Cortex of kidney (tissue), 1 donor: ENCODE data around the gene POC1A.

ENCODE experiments used
- DNase-seq: peaks from one replicate; lab custom pipeline; 2025; lab: John Stamatoyannopoulos, UW

The POC1A gene

DNA sequence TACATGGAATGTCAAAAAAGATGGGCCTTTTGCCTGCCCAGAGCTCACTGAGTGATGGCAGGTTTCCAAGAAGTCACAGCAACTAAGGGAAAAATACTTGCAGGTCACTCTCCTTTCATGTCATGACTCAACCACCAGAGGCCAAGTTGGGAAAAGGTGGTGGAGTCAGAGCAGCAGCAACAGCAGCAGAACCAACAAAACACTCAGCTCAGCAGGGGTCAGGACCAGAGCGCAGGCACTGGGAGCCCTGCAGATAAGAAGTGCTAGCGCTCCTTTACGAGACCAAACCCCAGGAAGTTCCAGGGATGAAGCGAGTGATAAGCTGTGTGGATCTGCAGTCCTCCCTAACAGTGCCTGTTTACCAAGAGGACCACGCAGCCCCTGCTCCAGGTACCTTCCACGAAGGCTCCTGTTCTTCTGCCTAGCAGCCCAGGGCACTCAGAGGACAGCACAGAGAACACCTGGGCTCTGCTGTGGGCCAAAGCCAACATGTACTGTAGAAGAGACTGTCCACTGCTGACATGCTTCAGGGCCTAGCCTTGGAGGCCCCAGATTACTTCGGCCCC lies 26.0 kb downstream of the POC1A start:
- DNase-seq: no peak

DNA sequence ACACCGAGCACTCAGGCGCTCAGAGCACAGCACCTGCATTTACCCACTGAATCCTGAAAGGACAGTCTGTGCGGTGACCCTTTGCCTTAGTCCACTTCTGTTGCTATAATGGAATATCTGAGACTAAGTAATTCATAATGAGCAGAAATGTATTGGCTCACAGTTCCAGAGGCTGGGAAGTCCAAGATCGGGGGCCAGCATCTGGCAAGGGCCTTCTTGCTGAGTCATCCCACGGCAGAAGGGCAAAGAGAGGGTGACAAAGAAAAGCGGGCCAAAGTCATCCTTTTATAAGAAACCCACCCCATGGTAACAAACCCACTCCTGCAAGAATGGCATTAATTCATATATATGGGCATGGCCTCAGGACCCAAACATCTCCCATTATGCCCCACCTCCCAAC lies 27.7 kb downstream of the POC1A start:
- no peak for DNase-seq

DNA sequence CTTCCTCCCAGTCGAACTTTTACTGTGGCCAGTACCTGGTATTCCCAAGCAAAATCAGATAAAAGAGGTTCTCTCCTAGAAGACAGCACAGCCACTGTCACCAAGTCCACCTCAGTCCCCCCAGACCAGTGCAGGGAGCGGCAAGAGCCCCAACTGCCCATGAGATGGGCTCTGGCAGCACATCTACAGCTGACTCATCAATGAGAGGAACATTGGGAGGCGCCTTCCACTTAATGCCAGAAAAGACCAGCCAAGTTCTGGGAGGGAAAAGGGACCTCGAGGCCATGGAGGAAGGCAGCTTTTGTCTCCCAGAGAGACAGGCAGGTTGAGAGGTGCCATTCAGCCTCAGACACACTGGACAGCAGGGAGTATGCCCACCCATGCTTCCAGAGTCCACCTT lies 28.2 kb downstream of the POC1A start:
- no peak for DNase-seq

DNA sequence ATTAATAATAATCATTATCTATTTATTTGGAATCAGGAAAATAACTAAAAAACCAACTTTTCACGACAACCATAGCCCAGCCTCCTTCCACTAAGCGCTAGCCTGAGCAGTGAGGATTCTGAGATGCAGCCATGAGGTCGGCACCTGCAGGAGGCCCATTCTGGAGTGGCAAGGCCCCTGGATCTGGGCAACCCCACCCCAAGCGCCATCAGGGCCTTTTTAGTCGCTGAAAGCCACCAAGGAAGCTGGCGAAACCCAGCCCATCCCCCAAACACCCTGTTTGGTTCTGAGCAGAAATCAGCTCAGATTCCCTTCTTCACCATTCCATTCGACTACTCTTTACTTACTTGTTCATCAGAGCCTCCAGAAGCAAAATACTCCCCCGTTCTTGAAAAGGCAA lies 29.5 kb downstream of the POC1A start:
- no peak for DNase-seq

DNA sequence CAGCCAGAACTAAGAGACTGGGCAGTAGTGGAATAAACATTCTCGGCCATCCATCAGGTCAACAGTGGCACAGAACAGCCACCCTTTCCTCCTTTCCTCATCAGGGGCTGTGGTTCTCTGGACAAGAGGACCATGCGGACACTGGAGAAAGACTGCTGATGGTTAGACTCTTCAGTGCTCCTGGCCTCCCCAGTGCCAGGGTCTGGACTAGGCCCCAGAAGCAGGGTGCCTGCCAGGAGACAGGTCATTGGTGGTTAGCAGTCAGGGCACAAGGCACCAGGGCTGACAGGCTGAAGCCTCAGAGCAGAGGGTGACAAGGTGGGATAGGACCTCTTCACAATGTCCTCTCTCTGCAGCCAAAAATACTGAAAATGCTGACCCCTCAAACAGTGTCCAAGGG lies 30.1 kb downstream of the POC1A start:
- DNase-seq: no peak

DNA sequence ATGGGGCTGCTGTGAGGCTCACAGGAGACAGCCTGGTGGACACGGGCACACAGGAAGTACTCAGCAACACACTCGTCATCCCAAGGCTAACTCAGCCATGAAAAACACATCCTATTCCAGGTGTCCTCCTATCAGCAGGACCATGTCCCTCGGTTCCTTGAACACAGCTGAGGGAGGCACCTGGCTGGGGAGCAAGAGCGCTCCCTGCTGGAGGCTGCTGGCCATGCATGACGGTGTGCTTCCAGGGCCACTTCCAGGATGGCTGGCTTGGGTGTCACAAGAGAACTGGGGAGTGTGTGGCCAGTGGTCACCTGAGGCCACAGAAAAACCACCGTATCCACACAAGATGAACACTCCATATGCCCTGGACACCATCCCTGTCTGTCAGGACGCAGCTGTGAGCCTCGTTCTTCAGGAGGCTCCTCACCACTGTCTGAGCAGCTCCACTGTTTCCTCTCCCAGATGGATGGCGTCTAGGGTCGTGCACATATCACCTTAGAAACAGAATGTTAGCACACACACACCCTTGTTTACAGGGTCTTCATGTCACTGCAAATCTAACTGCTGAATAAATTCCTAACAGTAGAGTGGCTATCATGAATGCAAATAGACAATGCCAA lies 31.0 kb downstream of the POC1A start:
- DNase-seq: no peak

DNA sequence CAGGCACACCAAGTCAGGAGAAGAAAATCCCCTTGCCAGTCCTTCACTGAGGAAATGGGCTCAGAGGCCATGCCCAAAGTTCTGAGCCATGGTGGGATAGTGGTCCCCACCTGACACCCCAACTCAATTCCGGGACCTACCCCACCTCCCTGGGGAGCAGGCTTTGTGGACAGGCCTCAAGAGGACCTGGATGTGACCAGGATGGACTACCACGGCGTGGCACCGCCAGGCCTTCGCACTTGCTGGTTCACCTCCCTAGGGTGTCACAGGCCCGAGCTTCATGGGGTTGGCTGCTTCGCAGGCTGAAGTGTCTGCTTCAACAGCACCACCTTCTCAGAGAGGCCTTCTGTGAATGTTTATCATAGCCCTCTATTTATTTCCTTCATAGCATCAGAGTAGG lies 31.7 kb downstream of the POC1A start:
- DNase-seq: no peak

DNA sequence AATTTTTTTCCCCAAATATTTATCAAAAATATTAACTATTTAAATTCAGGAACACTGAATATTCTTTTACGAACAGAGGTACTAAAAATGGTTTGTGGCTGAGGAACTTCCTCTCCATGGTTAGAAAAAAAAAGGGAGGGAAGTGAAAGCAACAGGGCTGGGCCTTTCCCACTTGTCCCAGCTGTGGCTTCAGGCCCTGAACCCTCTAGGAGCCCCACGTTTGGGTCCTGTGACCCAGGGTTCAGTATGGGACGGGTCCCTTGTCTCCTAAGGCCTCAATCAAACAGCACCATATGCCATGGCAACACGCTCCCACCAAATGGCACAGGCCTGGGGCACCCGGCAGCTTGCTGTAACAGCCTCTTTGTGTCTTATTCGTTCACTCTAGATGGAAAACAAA lies 32.4 kb downstream of the POC1A start:
- no peak for DNase-seq

DNA sequence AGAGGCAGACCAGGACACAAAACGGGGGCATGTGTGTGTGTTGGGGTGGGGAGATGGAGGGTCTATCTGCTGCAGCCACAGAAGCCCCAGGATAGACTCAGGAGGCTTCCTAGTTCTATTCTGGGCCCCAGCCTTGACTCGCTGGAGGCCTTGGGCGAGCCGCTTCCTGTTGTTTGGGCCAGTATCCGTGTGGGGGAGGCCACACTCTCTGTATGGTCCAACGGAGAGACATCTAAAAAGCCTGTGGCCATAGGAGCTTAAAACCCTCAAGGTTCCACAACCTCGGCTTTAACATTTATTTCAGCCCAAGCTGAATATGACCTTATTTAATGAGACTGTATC lies 32.8 kb downstream of the POC1A start:
- DNase-seq: no peak

DNA sequence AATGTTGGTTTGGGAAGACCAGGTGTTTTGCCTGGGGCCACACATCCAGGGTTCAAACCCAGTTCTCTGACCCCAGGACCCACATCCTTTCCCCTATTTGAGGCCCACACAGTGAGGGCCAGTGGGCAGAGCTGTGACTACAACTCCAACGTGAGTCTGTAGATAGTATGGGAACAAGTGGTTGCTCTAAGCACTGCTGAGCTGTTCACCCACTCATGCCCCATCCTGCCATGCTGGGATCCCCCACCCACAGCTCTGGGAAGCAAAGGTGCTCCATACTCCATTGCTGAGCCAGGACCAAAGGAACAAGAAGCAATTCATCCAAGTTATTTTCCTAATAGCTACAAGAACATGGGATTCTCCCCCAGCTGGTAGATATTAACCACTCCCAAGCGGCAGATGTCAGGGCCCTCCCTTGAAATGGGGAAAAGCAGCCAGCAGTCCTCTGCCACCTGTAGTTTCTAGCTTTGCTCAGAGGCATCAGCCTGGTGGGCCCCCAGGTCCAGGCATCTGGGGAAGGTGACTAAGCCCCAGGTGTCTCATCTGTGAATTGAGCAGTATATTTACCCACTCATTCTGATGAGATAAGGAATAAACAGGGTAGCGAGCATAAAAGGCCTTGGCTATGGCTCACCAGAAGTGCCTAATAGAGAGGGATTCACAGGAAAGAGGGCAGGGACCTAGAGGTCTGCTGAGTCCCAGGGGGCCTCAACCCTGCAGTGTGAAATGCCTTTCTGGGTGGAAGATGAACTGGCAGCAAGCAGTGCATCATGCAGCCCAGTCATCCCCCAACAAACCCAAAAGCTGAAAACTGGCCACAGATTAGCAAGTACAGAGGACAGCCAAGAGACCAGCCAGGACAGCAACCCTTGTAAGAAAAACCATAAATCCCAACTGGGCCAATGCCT lies 33.4 kb downstream of the POC1A start:
- DNase-seq: no peak

DNA sequence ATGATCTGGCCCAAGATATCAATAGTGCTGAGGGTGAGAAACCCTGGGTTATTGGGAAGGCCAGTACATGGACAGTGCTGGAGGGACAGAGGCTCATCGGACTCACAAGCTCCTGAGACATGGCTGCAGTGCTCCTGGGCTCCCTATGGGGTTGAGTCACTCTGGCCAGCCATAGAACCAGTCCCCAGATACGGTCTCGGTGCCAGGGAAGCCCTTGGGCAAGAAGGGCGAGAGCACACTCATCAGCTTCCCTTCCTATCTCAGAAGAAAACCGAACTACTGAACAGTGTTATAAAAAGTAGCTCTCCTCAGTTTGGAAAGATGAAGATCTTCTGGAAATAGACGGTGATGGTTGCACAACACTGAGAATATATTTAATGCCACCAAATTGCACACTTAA lies 34.4 kb downstream of the POC1A start:
- DNase-seq: no peak

DNA sequence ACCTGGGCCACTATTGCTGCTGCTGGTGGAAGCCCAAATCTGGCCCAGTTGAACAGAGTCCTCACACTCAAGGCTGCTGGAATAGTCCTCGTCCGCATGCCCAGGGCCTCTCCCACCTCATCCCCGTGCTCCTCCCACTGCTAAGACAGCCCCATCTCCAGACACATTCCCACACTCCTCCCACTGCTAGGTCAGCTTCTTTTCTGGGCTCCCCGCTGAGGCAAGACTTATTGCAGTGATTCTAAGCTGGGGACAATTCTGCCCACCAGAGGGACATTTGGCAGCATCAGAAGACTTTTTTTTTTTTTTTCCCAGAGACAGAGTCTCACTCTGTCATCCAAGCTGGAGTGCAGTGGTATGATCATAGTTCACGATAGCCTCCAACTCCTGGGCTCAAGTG lies 35.1 kb downstream of the POC1A start:
- no peak for DNase-seq

DNA sequence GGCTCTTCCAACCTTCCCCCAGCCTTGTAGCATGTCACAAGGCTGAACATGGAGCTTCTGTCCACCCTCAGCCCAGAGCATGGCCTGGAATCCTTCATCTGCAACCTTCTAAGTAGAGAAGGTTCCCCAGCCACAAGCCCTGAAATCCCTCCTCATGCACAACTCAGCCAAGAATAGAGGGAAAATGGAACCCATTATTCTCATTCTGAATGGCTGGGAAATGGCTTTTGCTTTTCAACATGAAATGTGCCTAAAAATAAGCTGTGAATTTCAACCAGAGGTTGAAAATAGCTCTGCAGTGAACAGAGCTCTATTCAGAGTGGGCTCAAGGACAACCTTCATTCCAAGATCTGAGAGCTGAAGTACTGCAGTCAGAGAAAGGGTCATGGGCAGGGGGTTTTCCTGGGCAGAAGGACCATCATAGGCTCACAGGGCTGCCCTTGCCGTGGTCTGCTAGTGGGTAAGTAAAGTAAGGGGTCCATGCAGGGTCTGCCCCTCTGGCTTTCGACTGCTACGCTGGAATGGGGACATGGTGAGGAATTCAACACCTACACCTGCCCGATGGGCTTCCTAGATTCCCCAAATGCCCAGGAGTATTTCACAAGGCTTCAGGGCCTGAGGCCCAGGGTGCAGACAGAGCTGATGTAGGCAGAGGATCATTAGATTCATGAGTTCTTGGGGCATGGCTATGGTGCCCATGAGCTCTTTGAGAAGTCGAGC lies 35.9 kb downstream of the POC1A start:
- no peak for DNase-seq

DNA sequence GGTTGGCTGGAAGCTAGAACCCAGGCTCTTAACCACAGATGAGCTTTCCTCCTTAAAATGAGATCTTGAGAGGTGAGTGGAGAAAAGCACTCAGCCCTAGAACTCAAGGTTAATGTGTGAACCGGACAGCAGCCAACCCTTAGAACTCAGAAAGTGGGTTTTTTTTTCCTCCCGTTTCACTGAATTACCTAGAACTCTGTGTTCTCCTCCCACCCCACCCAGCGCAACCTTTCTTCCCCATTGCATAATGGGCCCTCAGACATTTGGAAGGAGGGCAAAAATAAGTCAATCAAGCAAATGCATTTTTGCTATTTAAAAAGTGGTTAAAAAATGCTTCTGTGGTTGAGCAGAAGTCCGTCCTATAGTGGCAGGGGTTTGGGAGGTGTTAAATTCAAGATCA lies 36.7 kb downstream of the POC1A start:
- DNase-seq: no peak

DNA sequence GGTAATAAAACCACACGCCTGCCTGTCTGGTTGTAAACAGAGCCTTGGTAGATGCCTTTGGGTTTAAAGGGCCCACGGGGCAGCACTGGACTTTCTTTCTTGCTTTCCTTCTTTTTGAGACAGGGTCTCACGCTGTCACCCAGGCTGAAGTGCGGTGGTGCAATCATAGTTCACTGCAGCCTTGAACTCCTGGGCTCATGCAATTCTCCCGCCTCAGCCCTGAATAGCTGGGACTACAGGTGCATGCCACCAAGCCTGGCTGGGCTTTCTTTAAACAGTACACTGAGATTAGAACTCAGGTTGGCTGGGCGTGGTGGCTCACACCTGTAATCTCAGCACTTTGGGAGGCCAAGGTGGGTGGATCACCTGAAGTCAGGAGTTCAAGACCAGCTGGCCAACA lies 42.2 kb downstream of the POC1A start:
- no peak for DNase-seq

DNA sequence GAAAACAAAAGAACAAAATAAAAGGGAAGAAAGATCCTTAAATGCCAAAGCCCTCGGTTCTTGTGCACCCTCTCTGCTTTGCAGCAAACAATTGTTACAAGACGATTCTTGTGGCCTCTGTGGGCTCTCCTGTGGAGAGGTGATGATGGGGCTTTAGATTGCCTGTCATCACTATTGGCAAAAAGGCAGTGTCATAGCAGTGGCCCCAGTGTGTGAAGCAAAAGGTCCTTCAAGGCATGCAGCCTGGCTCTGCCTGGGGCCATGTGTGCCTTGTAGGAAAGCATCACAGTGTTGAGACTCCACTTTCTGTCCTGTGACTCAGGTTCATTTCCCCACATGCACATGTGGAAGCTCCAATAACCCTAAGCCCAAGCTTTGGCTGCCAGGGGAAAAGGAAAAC lies 43.7 kb downstream of the POC1A start:
- DNase-seq: no peak

DNA sequence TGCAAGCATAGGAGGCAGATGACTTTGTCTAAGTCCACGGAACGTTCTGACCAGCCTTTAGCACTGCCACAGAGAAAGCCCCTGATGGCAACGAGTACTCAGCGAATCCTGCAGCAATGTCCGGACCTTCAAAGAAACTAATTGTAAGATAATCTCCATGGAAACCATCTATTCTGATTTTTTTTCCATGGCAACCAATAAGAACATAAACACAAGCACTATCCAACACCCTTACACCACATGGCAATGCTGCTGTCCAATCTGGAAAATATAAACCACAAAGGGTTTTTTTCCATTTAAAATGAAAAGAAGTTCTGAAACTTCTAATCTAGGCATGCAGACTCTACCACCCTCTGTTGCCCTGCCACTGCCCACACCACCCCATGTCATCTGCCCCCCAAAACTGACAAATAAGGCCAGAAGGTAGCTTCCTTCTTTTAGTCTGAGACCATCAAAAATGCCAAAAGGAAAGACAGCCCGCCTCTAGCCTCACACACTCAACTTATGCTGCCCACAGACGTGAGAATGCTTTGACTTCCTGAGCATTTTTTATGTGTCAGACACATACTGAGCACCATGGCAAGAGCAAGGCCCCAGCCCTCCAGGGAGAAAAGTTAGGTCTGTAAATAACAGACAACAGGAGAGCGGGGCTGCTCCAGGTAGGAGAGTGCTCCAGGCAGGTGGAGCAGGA lies 44.5 kb downstream of the POC1A start:
- no peak for DNase-seq

DNA sequence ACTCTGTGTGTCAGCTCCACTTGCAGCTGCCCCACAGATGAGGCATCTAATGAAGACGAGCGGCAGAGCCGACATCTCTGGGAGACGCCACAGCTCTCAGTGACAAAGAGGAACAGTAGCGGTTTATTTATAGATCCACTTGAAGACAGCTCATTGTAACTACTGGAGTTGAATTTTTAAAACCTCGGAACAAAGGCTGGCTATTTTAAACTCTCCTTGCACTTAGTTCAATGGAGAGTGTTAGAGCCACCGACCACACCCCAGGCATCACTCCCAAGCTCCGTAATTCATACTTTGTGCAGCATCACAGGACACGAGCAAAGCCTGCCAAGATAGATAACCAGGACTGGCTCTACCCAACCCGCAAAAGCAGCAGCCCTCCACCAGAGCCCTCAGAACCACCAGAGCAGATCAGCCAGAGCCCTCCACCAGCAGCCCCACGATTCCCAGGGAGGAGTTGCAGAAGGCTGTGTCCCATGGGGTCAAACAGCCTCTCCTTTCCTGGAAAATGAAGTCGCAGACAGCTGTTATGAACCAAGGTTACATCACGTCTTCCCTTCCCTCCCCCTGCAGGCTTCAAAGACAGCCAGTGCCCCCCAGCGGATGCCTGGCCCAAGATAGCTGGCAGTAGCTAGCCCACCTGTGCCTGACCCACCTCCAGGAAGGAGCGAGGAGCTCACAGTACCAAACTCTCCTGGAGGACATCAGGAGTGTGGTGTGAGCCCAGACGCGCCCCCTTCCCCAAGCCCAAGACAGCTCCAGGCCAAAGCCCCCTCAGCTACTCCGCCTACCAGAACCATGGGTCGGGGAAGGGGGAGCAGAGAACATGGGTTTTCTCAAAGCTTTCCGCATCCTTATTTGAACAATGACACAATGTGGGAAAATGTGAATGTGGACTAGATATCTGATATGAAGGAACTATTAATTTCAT lies 45.7 kb downstream of the POC1A start:
- no peak for DNase-seq

DNA sequence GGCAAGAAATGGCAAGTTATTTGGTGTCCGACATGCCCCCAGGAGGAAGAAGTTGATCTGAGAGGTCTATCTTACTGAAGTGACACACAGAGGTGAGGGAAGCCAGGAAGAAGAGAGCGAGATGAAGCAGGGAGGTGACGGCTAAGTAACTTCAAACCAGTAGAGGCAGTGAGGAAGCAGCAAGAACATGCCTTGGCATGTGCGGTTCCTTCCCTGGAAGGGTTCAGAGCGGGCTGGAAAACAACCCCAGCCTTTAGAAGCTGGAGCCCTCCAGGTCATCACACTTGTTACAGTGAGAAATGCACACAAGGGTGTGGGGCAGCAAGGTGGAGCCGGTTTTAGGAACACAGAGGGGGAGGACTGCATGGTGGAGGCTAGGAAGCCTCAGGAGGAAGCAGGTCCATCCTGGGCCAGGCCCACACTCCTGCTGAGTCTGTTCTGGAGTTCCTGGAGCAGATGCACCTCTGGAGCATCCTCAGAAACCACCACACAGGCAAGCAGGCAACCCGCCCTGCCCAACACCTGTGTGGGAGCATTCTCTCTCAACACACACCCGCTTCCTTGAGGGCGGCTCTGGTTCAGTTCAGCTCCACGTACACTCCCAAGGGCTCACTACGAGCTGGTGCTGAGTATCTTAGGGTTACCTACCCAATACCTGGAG lies 47.1 kb downstream of the POC1A start:
- DNase-seq: no peak
